AG10803 (cell line): ENCODE measurements around the gene STEEP1.

Source experiments
- DNase-seq: peaks from one replicate; pipeline ENCODE4 v3.0.0; 2010; ENCODE audit warnings: low read depth
- H3K4me3 ChIP-seq: 2 replicates; pipeline ENCODE4 v1.5.1; 2011; ENCODE audit warnings: mild to moderate bottlenecking, low read length, control low read depth
- TF ChIP-seq, protein P1 (sequence below): conservative IDR thresholded peaks from 2 replicates; pipeline ENCODE4 v1.5.1; 2011; ENCODE audit warnings: mild to moderate bottlenecking, low read length, control low read depth, inconsistent platforms

STEEP1 gene

DNA sequence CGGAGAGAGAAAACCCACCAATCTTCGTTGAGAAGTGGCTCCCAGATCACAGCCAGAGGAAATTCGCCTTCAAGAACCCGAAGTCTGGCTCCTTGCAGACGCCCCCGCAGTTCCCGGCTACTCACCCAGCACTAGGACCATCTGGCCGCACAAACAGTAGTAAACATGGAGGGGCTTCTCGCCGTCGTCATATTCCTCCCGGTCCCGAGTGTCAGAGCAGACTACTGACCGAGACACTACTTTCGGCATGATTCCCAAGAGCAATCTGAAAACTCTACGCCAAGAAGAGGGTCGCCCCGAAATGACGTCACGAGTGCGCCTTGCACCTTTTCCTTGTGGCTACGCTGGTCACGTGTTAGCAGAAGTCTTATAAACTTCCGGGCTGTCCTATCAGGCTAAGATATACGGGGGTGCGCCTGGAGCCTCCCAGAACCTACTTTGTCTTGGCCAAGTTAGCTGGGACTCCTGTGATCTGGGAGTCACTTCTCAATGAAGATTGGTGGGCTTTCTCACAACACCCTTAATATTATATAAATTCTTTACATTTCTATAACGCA lies at the start of gene STEEP1:
Gene STEEP1 (minus strand): TSS at position 303 of the 557 bp plus-strand sequence. CDS start 54 bp downstream, at position 249.
- DNase-seq = peak; percentile 91
- TF ChIP-seq, protein P1, sequence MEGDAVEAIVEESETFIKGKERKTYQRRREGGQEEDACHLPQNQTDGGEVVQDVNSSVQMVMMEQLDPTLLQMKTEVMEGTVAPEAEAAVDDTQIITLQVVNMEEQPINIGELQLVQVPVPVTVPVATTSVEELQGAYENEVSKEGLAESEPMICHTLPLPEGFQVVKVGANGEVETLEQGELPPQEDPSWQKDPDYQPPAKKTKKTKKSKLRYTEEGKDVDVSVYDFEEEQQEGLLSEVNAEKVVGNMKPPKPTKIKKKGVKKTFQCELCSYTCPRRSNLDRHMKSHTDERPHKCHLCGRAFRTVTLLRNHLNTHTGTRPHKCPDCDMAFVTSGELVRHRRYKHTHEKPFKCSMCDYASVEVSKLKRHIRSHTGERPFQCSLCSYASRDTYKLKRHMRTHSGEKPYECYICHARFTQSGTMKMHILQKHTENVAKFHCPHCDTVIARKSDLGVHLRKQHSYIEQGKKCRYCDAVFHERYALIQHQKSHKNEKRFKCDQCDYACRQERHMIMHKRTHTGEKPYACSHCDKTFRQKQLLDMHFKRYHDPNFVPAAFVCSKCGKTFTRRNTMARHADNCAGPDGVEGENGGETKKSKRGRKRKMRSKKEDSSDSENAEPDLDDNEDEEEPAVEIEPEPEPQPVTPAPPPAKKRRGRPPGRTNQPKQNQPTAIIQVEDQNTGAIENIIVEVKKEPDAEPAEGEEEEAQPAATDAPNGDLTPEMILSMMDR = no peak
- peak within 1 kb of the TSS; percentile 68 for H3K4me3 ChIP-seq

DNA sequence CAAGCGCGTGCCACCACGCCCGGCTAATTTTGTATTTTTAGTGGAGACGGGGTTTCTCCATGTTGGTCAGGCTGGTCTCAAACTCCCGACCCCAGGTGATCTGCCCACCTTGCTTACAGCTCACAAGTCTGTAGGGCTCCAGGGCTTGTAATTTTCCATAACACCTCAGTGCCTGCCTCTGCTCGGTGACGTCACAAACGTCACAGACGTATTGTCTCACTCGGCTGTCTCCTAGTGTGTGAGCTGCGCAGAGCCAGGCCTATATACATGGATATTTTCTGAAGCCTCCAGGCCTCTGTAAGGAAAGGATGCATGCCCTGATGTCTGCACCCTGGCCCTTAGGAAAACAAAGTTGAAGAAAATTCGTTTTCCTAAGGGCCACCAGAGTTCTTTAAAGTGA lies 49.6 kb upstream of the STEEP1 start:
- TF ChIP-seq, protein P1 = no peak
- no peak overlapping the region for H3K4me3 ChIP-seq
- DNase-seq = no peak

DNA sequence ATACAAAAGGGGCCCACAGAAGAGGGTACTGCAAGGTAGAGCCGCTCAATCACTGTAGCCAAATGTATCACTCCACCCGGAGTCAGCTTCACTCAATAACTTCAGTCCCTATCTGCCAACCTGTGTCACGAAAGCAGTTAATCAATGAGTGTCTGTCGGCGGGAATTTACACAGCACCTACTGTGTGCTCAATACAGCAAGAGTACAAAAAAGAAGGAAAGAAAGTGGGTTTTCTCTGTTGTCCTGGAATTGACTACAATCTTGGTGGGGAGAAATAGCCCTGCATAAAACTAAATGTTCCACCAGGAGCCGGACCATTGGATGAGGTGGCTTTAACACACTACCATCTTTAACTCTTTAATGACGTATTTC lies 41.8 kb upstream of the STEEP1 start:
- no peak for DNase-seq
- TF ChIP-seq, protein P1 = no peak
- peak overlapping the region; percentile 91 for H3K4me3 ChIP-seq

GRCh38 chrX:119606280-119607017 lies 41.2 kb upstream of the STEEP1 start, which contains the start of gene NKRF:
Gene NKRF, minus strand, starts transcription at chrX:119606424.
- H3K4me3 ChIP-seq = peak within 1 kb of the TSS; percentile 91
- DNase-seq = peak; percentile 86
- TF ChIP-seq, protein P1 = no peak

GRCh38 chrX:119605464-119606279 lies 40.5 kb upstream of the STEEP1 start:
- peak overlapping the region; percentile 91 for H3K4me3 ChIP-seq
- TF ChIP-seq, protein P1 = no peak
- no peak for DNase-seq

- DNase-seq = no peak
- H3K4me3 ChIP-seq = peak overlapping the region; percentile 91
- TF ChIP-seq, protein P1 = no peak
Measured at GRCh38 chrX:119604766-119605463, 39.7 kb upstream of the STEEP1 start.
